Hematopoietic multipotent progenitor cell (in vitro differentiated cells): ENCODE results near the gene PIKFYVE. TPM values are rescaled to one million over a fixed set of nuclear protein-coding genes. Genes with fewer than 3 reads are reported as not detected.
"Not testable (repeated sequence)": the region's sequence is repeated elsewhere in the genome, so short reads cannot be mapped to it uniquely, and the experiment has no call there.

ENCODE experiments used
- DNase-seq, 3 donors: peaks; one replicate each; pipeline ENCODE4 v3.0.0-alpha.2; 2011 to 2015; ENCODE audit warnings: low read depth in 2 of 3, low spot score in 2 of 3
- total RNA-seq: library from RNA; depleted of rRNA; stranded (reverse); fragments of >200 nt; gene quantifications from one replicate; pipeline ENCODE4 v1.2.3, GENCODE V29; 2012

PIKFYVE gene
- total RNA-seq = 39.3 TPM

- DNase-seq = peak; percentile 67 to 98 (median 98)
Observed at GRCh38 chr2:208265801-208266552, at the start of gene PIKFYVE. Gene PIKFYVE (plus strand): TSS chr2:208266255. CDS start chr2:208271520, 5,265 bp downstream.

GRCh38 chr2:208221873-208222272 is 44.2 kb upstream of the PIKFYVE start:
- not testable (repeated sequence) for DNase-seq

- DNase-seq = no peak
Observed at GRCh38 chr2:208222351-208222750, 43.7 kb upstream of the PIKFYVE start.

GRCh38 chr2:208224802-208225201 is 41.3 kb upstream of the PIKFYVE start:
- DNase-seq = no peak

- DNase-seq = no peak
Observed at GRCh38 chr2:208227581-208228232, 38.3 kb upstream of the PIKFYVE start.

GRCh38 chr2:208228476-208228875 is 37.6 kb upstream of the PIKFYVE start:
- peak in 2 of 3 donors; percentile 34 to 78 for DNase-seq

- DNase-seq = no peak
Observed at GRCh38 chr2:208234786-208235185, 31.3 kb upstream of the PIKFYVE start.

- DNase-seq = no peak
Observed at GRCh38 chr2:208235860-208236259, 30.2 kb upstream of the PIKFYVE start.

GRCh38 chr2:208239770-208240493 is 26.1 kb upstream of the PIKFYVE start:
- DNase-seq = no peak

- DNase-seq = no peak
Observed at GRCh38 chr2:208240619-208241209, 25.3 kb upstream of the PIKFYVE start.

GRCh38 chr2:208244422-208244821 is 21.6 kb upstream of the PIKFYVE start:
- DNase-seq = no peak

GRCh38 chr2:208245746-208246145 is 20.3 kb upstream of the PIKFYVE start:
- no peak for DNase-seq

GRCh38 chr2:208248601-208249000 is 17.5 kb upstream of the PIKFYVE start:
- DNase-seq = no peak

- DNase-seq = no peak
Observed at GRCh38 chr2:208249296-208249695, 16.8 kb upstream of the PIKFYVE start.

- no peak for DNase-seq
Observed at GRCh38 chr2:208250388-208250787, 15.7 kb upstream of the PIKFYVE start.

GRCh38 chr2:208251098-208251497 is 15.0 kb upstream of the PIKFYVE start:
- no peak for DNase-seq

GRCh38 chr2:208252716-208253492 is 13.2 kb upstream of the PIKFYVE start:
- peak in 1 of 3 donors; percentile 19 for DNase-seq

- no peak for DNase-seq
Observed at GRCh38 chr2:208253600-208254117, 12.4 kb upstream of the PIKFYVE start.

GRCh38 chr2:208254118-208254870 is 11.8 kb upstream of the PIKFYVE start:
- DNase-seq = peak; percentile 62 to 92 (median 90)
